ENCODE results near the gene SPAST. TPM values are rescaled to one million over a fixed set of nuclear protein-coding genes. Genes with fewer than 3 reads are reported as not detected.

SPAST gene
- total RNA-seq, 1 experiment from 2014 or later: 32.8 TPM

GRCh38 chr2:32166115-32166574 lies 102.8 kb downstream of the SPAST start:
- Histone ChIP-seq H3T11ph (ENCODE audit: low read length) (no peak overlapping the region), H2AFZ (ENCODE audit: low read length) (no peak overlapping the region), H3K4me2 (ENCODE audit: insufficient read depth, insufficient read length, low read length) (peak overlapping the region; percentile 64), H3K56ac (ENCODE audit: insufficient read length, low read depth, low read length) (no peak overlapping the region), H3K9me3 (ENCODE audit: control insufficient read depth, low read depth, low read length) (no peaks in the 10 kb centered on the region), H3K23me2 (ENCODE audit: insufficient read length, low read depth, low read length, poor library complexity, severe bottlenecking) (peaks cover 3% of the 10 kb centered on the region), H2BK12ac (ENCODE audit: insufficient read length, low read depth, low read length) (no peak overlapping the region), H3K79me2 (ENCODE audit: insufficient read depth, low read length) (peaks cover 5% of the 10 kb centered on the region; the same call in 1 of the 2 replicates), H2BK15ac (ENCODE audit: low read depth, low read length) (no peak overlapping the region), H2BK120ac (ENCODE audit: low read depth, low read length, poor library complexity, severe bottlenecking) (no peak overlapping the region), H3K27me3 (ENCODE audit: insufficient read depth, low read length) (no peaks in the 10 kb centered on the region), H4K20me1 (ENCODE audit: control insufficient read depth, insufficient read depth, insufficient read length) (no peaks in the 10 kb centered on the region), H3K4ac (ENCODE audit: low read depth, low read length) (no peak overlapping the region), H3K14ac (ENCODE audit: insufficient read depth, low read length) (no peak overlapping the region), H2AK5ac (ENCODE audit: insufficient read length, low read length) (no peak overlapping the region), H4K5ac (ENCODE audit: insufficient read length, low read depth, low read length) (no peak overlapping the region), H3K79me1 (ENCODE audit: insufficient read depth, low read depth, low read length, poor library complexity, severe bottlenecking) (peaks cover 2% of the 10 kb centered on the region), H3K23ac (ENCODE audit: insufficient read length, low read depth, low read length) (no peak overlapping the region), H3K4me1 (ENCODE audit: insufficient read depth, low read length) (no peaks in the 10 kb centered on the region), H2BK5ac (ENCODE audit: insufficient read length, low read length) (no peak overlapping the region), H4K91ac (ENCODE audit: insufficient read length, low read depth, low read length) (no peak overlapping the region), H4K8ac (replicated peaks; ENCODE audit: insufficient read length, low read depth, low read length) (no peak overlapping the region), H2BK20ac (ENCODE audit: low read depth, low read length, poor library complexity, severe bottlenecking) (no peak overlapping the region), H3K9ac (ENCODE audit: extremely low read depth, insufficient read length, low read length) (peak overlapping the region; percentile 87), H3K18ac (ENCODE audit: insufficient read length, low read depth, low read length) (no peak overlapping the region), H3K27ac (ENCODE audit: insufficient read length, low read depth, low read length) (peak overlapping the region; percentile 71)
- TF ChIP-seq CTCF (conservative IDR thresholded peaks at IDR 0.05): no peak
- DNase-seq: no peak
- H3K27ac Mint-ChIP-seq: peak overlapping the region; percentile 99
- peaks cover 0 to 12% (median 3%) of the 10 kb centered on the region in 3 experiments; a peak in 4 of 7 replicates for H3K36me3 Mint-ChIP-seq (ENCODE audit: insufficient read depth in 1 of 3, low read depth in 3 of 3)
- peak overlapping the region; percentile 97 for H3K4me3 Mint-ChIP-seq
- WGBS (ENCODE audit: extremely low coverage, insufficient read length, low lambda C conversion rate): no CpG with 5 or more reads among the region's 11 CpGs
- H3K4me1 Mint-ChIP-seq: peaks cover 13 to 16% of the 10 kb centered on the region in 2 experiments
- no peaks in the 10 kb centered on the region for H3K27me3 Mint-ChIP-seq (ENCODE audit: low read depth)
- no peaks in the 10 kb centered on the region for H3K9me3 Mint-ChIP-seq

Data from H9 (cell line).